ENCODE data around the gene TMEM201. TPM values are rescaled to one million over a fixed set of nuclear protein-coding genes. Genes with fewer than 3 reads are reported as not detected.

TMEM201 gene
- total and polyA plus RNA-seq, 4 donors, result 1.1 to 9.4 (median 4.3) TPM

- H3K4me1 ChIP-seq (ENCODE audit: control insufficient read depth in 1 of 2, insufficient read depth in 2 of 2, low read length in 2 of 2), result no peaks in the 10 kb centered on the region
- 90 to 97% methylated on average over 11 of the region's 11 CpGs for WGBS, 2 donors
- ATAC-seq (ENCODE audit: low FRiP score) (no peak), DNase-seq (no peak)
- no peaks in the 10 kb centered on the region for H3K27me3 ChIP-seq (ENCODE audit: control insufficient read depth in 1 of 2, insufficient read depth in 2 of 2, low read length in 1 of 2)
- intact Hi-C loops (cut with DNase I), result no loop called here
- no peak overlapping the region for H3K27ac ChIP-seq (ENCODE audit: low read depth in 1 of 2, low read length in 2 of 2)
- H3K36me3 ChIP-seq (ENCODE audit: control insufficient read depth in 1 of 2, insufficient read depth in 2 of 2, low read length in 1 of 2), result no peaks in the 10 kb centered on the region
- no peaks in the 10 kb centered on the region for H3K9me3 ChIP-seq (ENCODE audit: control insufficient read depth, low read length)
- no peak overlapping the region for H3K4me3 ChIP-seq (ENCODE audit: low read length in 2 of 2)
Measured at GRCh38 chr1:9655836-9656235, 67.1 kb downstream of the TMEM201 start.

GRCh38 chr1:9657521-9658032, 68.9 kb downstream of the TMEM201 start:
- ATAC-seq (ENCODE audit: low FRiP score) (no peak), DNase-seq (no peak)
- no peaks in the 10 kb centered on the region for H3K4me1 ChIP-seq (ENCODE audit: control insufficient read depth in 1 of 2, insufficient read depth in 2 of 2, low read length in 2 of 2)
- H3K36me3 ChIP-seq (ENCODE audit: control insufficient read depth in 1 of 2, insufficient read depth in 2 of 2, low read length in 1 of 2), result no peaks in the 10 kb centered on the region
- no peak overlapping the region for H3K27ac ChIP-seq (ENCODE audit: low read depth in 1 of 2, low read length in 2 of 2)
- intact Hi-C loops (cut with DNase I), result no loop called here
- H3K27me3 ChIP-seq (ENCODE audit: control insufficient read depth in 1 of 2, insufficient read depth in 2 of 2, low read length in 1 of 2), result no peaks in the 10 kb centered on the region
- 80 to 91% methylated on average over 2 of the region's 2 CpGs for WGBS, 2 donors
- H3K9me3 ChIP-seq (ENCODE audit: control insufficient read depth, low read length), result no peaks in the 10 kb centered on the region
- no peak overlapping the region for H3K4me3 ChIP-seq (ENCODE audit: low read length in 2 of 2)

GRCh38 chr1:9658199-9658598, 69.5 kb downstream of the TMEM201 start:
- WGBS, 2 donors, result 82 to 93% methylated on average over 4 of the region's 4 CpGs
- no peak for ATAC-seq (ENCODE audit: low FRiP score)

GRCh38 chr1:9659328-9659727, 70.6 kb downstream of the TMEM201 start:
- Histone ChIP-seq H3K4me3 (ENCODE audit: low read length in 2 of 2) (no peak overlapping the region), H3K4me1 (ENCODE audit: control insufficient read depth in 1 of 2, insufficient read depth in 2 of 2, low read length in 2 of 2) (no peaks in the 10 kb centered on the region), H3K9me3 (ENCODE audit: control insufficient read depth, low read length) (no peaks in the 10 kb centered on the region), H3K27me3 (ENCODE audit: control insufficient read depth in 1 of 2, insufficient read depth in 2 of 2, low read length in 1 of 2) (no peaks in the 10 kb centered on the region), H3K27ac (ENCODE audit: low read depth in 1 of 2, low read length in 2 of 2) (no peak overlapping the region), H3K36me3 (ENCODE audit: control insufficient read depth in 1 of 2, insufficient read depth in 2 of 2, low read length in 1 of 2) (no peaks in the 10 kb centered on the region)
- intact Hi-C loops (cut with DNase I), result no loop called here
- 54 to 58% methylated on average over 5 of the region's 5 CpGs for WGBS, 2 donors
- no peak for DNase-seq
- no peak for ATAC-seq (ENCODE audit: low FRiP score)

More at GRCh38 chr1:9658199-9658598, 69.5 kb downstream of the TMEM201 start:
- H3K36me3 ChIP-seq (ENCODE audit: control insufficient read depth in 1 of 2, insufficient read depth in 2 of 2, low read length in 1 of 2), result no peaks in the 10 kb centered on the region
- H3K4me3 ChIP-seq (ENCODE audit: low read length in 2 of 2), result no peak overlapping the region
- DNase-seq, result no peak
- intact Hi-C loops (cut with DNase I), result no loop called here
- H3K9me3 ChIP-seq (ENCODE audit: control insufficient read depth, low read length), result no peaks in the 10 kb centered on the region
- H3K27ac ChIP-seq (ENCODE audit: low read depth in 1 of 2, low read length in 2 of 2), result no peak overlapping the region
- H3K27me3 ChIP-seq (ENCODE audit: control insufficient read depth in 1 of 2, insufficient read depth in 2 of 2, low read length in 1 of 2), result no peaks in the 10 kb centered on the region
- H3K4me1 ChIP-seq (ENCODE audit: control insufficient read depth in 1 of 2, insufficient read depth in 2 of 2, low read length in 2 of 2), result no peaks in the 10 kb centered on the region

- Histone ChIP-seq H3K9me3 (ENCODE audit: control insufficient read depth, low read length) (no peaks in the 10 kb centered on the region), H3K36me3 (ENCODE audit: control insufficient read depth in 1 of 2, insufficient read depth in 2 of 2, low read length in 1 of 2) (no peaks in the 10 kb centered on the region), H3K27me3 (ENCODE audit: control insufficient read depth in 1 of 2, insufficient read depth in 2 of 2, low read length in 1 of 2) (no peaks in the 10 kb centered on the region), H3K27ac (ENCODE audit: low read depth in 1 of 2, low read length in 2 of 2) (no peak overlapping the region), H3K4me3 (ENCODE audit: low read length in 2 of 2) (no peak overlapping the region), H3K4me1 (ENCODE audit: control insufficient read depth in 1 of 2, insufficient read depth in 2 of 2, low read length in 2 of 2) (no peaks in the 10 kb centered on the region)
- intact Hi-C loops (cut with DNase I), result no loop called here
- no peak for ATAC-seq (ENCODE audit: low FRiP score)
- 83 to 89% methylated on average over 6 of the region's 6 CpGs for WGBS, 2 donors
- DNase-seq, result no peak
Measured at GRCh38 chr1:9663257-9663656, 74.5 kb downstream of the TMEM201 start.

Other genes with a start within 250 kb of the TMEM201 start
- gene SLC25A33, start 49.4 kb upstream of the TMEM201 start, total RNA-seq, result 1 to 10 TPM; 2.2 to 3.0 TPM
- gene SLC25A33, start 49.4 kb upstream of the TMEM201 start, polyA plus RNA-seq, result 1 to 10 TPM; 1.5 to 2.1 TPM
- gene PIK3CD, start 62.8 kb downstream of the TMEM201 start, total RNA-seq, result 10 to 100 TPM; 13.3 to 21.0 TPM
- gene PIK3CD, start 62.8 kb downstream of the TMEM201 start, polyA plus RNA-seq, result 10 to 100 TPM in 1 of 2 donors, 1 to 10 TPM in 1; 5.2 to 10.1 TPM
- gene CLSTN1, start 235.1 kb downstream of the TMEM201 start, total RNA-seq, result 100 to 1,000 TPM in 1 of 2 donors, 10 to 100 TPM in 1; 85.3 to 113 TPM
- 10 to 100 TPM; 17.0 to 63.3 TPM for gene CLSTN1, start 235.1 kb downstream of the TMEM201 start, polyA plus RNA-seq